DND-41 (cell line): ENCODE data around the gene RAB4A.

Experiments
- EZH2 ChIP-seq: IDR thresholded peaks from 3 replicates; pipeline ENCODE4 v1.6.1; 2012; ENCODE audit warnings: borderline replicate concordance, low read depth, mild to moderate bottlenecking, moderate library complexity, low read length, inconsistent platforms; ENCODE audit not compliant: severe bottlenecking
- TF ChIP-seq, protein P1 (sequence below): IDR thresholded peaks from 2 replicates; pipeline ENCODE4 v1.5.1; 2012; ENCODE audit warnings: borderline replicate concordance, low read length, moderate library complexity, mild to moderate bottlenecking; ENCODE audit not compliant: poor library complexity, severe bottlenecking; ENCODE audit errors: extremely low read depth

DNA sequence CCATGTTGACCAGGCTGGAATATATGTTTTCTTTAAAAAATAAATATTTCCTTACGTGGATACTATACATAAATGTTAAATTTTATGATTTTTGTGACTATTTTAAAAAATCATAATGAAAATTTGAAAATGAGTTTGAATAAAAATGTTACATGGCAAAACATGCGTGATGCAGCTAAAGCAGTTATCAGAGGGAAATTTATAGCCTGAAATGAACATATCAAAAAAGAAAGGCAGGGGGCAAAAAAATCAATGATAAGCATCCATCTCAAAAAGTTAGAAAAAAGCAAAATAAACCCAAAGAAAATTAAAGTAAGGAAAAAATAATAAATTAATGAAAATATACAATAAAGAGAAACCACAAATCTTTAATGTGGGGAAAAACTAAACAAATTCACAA, 63.4 kb downstream of the RAB4A start:
- TF ChIP-seq, protein P1, sequence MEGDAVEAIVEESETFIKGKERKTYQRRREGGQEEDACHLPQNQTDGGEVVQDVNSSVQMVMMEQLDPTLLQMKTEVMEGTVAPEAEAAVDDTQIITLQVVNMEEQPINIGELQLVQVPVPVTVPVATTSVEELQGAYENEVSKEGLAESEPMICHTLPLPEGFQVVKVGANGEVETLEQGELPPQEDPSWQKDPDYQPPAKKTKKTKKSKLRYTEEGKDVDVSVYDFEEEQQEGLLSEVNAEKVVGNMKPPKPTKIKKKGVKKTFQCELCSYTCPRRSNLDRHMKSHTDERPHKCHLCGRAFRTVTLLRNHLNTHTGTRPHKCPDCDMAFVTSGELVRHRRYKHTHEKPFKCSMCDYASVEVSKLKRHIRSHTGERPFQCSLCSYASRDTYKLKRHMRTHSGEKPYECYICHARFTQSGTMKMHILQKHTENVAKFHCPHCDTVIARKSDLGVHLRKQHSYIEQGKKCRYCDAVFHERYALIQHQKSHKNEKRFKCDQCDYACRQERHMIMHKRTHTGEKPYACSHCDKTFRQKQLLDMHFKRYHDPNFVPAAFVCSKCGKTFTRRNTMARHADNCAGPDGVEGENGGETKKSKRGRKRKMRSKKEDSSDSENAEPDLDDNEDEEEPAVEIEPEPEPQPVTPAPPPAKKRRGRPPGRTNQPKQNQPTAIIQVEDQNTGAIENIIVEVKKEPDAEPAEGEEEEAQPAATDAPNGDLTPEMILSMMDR, result no peak
- TF ChIP-seq EZH2, result no peak
